ENCODE data around the gene FEN1. TPM values are rescaled to one million over a fixed set of nuclear protein-coding genes. Genes with fewer than 3 reads are reported as not detected.

Gene FEN1
- polyA plus RNA-seq, 2 of the 4 experiments (the other 2 are of a cell fraction) = 38.4 to 105 TPM

DNA sequence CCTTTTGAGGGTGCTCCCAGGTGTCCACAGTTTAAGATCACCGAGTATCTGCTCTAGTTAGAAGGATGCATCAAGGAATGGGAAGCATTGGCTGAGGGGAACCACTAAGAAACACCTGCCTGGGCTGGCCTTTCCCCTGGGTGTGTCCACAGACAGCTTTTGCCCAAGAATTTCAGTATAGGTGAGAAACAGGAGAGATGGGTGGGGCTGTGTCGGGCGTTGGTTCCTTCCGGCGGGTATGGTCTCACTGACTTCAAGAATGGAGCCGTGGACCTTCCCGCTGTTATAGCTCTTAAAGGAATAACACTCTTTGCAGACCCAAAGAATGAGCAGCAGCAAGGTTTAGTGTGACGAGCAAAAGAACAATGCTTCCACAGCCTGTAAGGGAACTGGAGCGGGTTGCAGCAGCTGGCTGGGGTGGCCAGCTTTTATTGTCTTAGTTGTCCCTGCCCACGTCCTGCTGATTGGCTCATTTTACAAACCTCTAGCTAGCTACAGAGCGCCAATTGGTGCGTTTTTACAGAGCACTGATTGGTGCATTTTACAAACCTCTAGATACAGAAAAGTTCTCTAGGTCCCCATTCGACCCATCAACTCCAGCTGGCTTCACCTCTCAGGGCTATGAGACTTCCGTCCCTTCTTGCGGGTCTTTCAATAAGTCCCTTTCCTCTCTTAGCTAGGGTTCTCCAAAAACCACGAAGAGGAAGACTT lies 21.7 kb downstream of the FEN1 start:
- peak in 1 of 2 experiments; percentile 5; a peak in 2 of 6 replicates for ATAC-seq
- no peak for FAIRE-seq

DNA sequence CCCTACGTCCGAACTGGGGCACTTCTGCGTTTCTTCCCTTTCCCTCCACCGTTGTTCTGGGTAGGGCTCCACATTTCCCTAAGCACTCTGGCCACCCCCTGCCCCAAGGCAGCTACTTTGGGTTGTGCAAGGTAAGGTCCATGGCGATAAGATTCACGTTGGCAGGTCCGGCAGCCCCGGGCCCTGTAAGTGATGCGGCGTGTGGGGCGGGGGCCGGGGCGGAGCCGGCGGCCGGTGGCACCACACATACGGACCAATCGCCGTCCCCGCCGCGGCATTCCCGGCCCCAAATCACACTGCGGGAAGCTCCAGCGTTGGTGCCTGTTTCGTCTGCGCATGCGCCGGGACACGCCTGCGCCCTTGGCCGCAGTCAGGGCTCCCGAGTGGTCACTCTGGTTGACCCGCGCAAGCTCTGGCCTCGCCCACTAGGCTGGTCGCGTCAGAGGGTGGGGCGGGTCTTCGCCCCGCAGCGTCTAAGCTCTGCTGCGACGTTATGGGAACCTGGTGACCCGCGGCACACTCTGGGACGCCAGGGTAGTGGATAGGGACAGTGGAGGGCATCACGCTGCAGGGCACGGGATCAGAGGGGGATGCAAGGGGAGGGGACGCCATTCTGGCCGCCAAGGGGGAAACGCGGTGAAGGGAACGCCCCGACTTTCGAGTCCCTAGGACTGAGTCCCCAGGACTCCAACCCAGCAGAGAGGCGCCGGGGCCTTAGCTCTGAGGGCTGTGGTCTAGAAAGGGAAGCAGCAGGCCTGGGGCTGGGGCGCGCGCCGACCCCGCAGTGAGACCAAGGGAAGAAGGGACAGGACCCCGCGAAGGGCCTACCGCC lies 22.5 kb downstream of the FEN1 start:
- H3K27ac ChIP-seq = peak overlapping the region; percentile 98 to 99
- peak; percentile 77 to 87 for ATAC-seq
- TF ChIP-seq NR3C1 (IDR thresholded peaks at IDR 0.05) = no peak
- TF ChIP-seq, protein P1, sequence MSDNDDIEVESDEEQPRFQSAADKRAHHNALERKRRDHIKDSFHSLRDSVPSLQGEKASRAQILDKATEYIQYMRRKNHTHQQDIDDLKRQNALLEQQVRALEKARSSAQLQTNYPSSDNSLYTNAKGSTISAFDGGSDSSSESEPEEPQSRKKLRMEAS (IDR thresholded peaks at IDR 0.05) = peak; percentile 70; the same call in 1 of the 2 replicates
- TF ChIP-seq RNF2 (IDR thresholded peaks at IDR 0.05; ENCODE audit: borderline replicate concordance, low read depth) = no peak
- TF ChIP-seq CHD4 (IDR thresholded peaks at IDR 0.05; ENCODE audit: borderline replicate concordance) = no peak
- no peak for TF ChIP-seq ZC3H11A (IDR thresholded peaks at IDR 0.05)
- no peak for TF ChIP-seq RFX5 (IDR thresholded peaks at IDR 0.05)
- TF ChIP-seq, protein P2, sequence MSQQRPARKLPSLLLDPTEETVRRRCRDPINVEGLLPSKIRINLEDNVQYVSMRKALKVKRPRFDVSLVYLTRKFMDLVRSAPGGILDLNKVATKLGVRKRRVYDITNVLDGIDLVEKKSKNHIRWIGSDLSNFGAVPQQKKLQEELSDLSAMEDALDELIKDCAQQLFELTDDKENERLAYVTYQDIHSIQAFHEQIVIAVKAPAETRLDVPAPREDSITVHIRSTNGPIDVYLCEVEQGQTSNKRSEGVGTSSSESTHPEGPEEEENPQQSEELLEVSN (IDR thresholded peaks at IDR 0.05; ENCODE audit: borderline replicate concordance, low read depth) = no peak
- TF ChIP-seq, protein P3, sequence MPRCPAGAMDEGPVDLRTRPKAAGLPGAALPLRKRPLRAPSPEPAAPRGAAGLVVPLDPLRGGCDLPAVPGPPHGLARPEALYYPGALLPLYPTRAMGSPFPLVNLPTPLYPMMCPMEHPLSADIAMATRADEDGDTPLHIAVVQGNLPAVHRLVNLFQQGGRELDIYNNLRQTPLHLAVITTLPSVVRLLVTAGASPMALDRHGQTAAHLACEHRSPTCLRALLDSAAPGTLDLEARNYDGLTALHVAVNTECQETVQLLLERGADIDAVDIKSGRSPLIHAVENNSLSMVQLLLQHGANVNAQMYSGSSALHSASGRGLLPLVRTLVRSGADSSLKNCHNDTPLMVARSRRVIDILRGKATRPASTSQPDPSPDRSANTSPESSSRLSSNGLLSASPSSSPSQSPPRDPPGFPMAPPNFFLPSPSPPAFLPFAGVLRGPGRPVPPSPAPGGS (IDR thresholded peaks at IDR 0.05) = peak; percentile 16; the same call in 1 of the 3 replicates
- TF ChIP-seq ZSCAN20 (CRISPR knock-in tag; IDR thresholded peaks at IDR 0.05) = no peak
- peak; percentile 79; the same call in 1 of the 2 replicates for TF ChIP-seq TFCP2L1 (CRISPR knock-in tag; IDR thresholded peaks at IDR 0.05)
- TF ChIP-seq HOXB13 (CRISPR knock-in tag; IDR thresholded peaks at IDR 0.05; ENCODE audit: low read depth) = no peak
- TF ChIP-seq MAZ (IDR thresholded peaks at IDR 0.05; ENCODE audit: borderline replicate concordance, low read depth, low read length) = 0 out of 2 replicates have a peak, but pooled peaks have one; percentile 47
- TF ChIP-seq, protein P4, sequence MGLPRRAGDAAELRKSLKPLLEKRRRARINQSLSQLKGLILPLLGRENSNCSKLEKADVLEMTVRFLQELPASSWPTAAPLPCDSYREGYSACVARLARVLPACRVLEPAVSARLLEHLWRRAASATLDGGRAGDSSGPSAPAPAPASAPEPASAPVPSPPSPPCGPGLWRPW (IDR thresholded peaks at IDR 0.05) = no peak
- no peak for TF ChIP-seq HDAC2 (IDR thresholded peaks at IDR 0.05)
- TF ChIP-seq HOXA7 (CRISPR knock-in tag; IDR thresholded peaks at IDR 0.05) = peak; percentile 85; the same call in 1 of the 2 replicates
- no peak for TF ChIP-seq CBX8 (IDR thresholded peaks at IDR 0.05)
- peak in 1 of 2 experiments; percentile 18; a peak in 1 of 4 replicates for TF ChIP-seq CEBPB (IDR thresholded peaks at IDR 0.05)
- no peak for TF ChIP-seq RAD21 (conservative IDR thresholded peaks at IDR 0.05 in 1 of 2, IDR thresholded peaks at IDR 0.05 in 1 of 2)
- TF ChIP-seq, protein P5, sequence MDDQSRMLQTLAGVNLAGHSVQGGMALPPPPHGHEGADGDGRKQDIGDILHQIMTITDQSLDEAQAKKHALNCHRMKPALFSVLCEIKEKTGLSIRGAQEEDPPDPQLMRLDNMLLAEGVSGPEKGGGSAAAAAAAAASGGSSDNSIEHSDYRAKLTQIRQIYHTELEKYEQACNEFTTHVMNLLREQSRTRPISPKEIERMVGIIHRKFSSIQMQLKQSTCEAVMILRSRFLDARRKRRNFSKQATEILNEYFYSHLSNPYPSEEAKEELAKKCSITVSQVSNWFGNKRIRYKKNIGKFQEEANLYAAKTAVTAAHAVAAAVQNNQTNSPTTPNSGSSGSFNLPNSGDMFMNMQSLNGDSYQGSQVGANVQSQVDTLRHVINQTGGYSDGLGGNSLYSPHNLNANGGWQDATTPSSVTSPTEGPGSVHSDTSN (IDR thresholded peaks at IDR 0.05) = peak; percentile 67
- TF ChIP-seq JUN (IDR thresholded peaks at IDR 0.05) = peak; percentile 71 to 91; a peak in 3 of 5 replicates
- no peak for TF ChIP-seq ZFP36 (IDR thresholded peaks at IDR 0.05; ENCODE audit: borderline replicate concordance, partially characterized antibody)
- TF ChIP-seq POLR2A (IDR thresholded peaks at IDR 0.05; ENCODE audit: low read length) = peak; percentile 93
- TF ChIP-seq POLR2AphosphoS2 (conservative IDR thresholded peaks at IDR 0.05; ENCODE audit: low read length) = 0 out of 2 replicates have a peak, but pooled peaks have one; percentile 63
- peak; percentile 44; the same call in 1 of the 2 replicates for TF ChIP-seq GATA3 (IDR thresholded peaks at IDR 0.05; ENCODE audit: borderline replicate concordance)
- peak; percentile 96 to 99 for DNase-seq (ENCODE audit: low read depth in 1 of 2, low spot score in 1 of 2)
- CTCF ChIA-PET = interaction anchor here (0.6 to 10.5 kb wide), 23 partner anchors 8 to 774 kb away, joined by 3 to 145 read pairs (median 5); partner anchors contain the start of genes FADS2, FEN1 and TMEM258
- H3K4me1 ChIP-seq = peaks cover 29% of the 10 kb centered on the region
- FAIRE-seq = no peak
- POLR2A ChIA-PET = interaction anchor here (0.6 to 6.0 kb wide), 16 partner anchors 8 to 1026 kb away, joined by 3 to 71 read pairs (median 6); partner anchors contain the start of genes C11orf98, CSKMT, FADS2 and FEN1
- no peaks in the 10 kb centered on the region for H3K9me3 ChIP-seq
- peak overlapping the region; percentile 83 for H3K4me3 ChIP-seq
- peak overlapping the region; percentile 89 for H3K4me2 ChIP-seq
- WGBS (ENCODE audit: missing lambda C conversion rate) = 3% methylated on average over 33 of the region's 66 CpGs

More for the DNA sequence above, 21.7 kb downstream of the FEN1 start:
- 69% methylated on average over 16 of the region's 16 CpGs for WGBS (ENCODE audit: missing lambda C conversion rate)
- H3K9me3 ChIP-seq = no peaks in the 10 kb centered on the region
- DNase-seq (ENCODE audit: low read depth in 1 of 2, low spot score in 1 of 2) = peak in 1 of 2 experiments; percentile 82
- peak overlapping the region; percentile 96 to 98 for H3K27ac ChIP-seq
- CTCF ChIA-PET = interaction anchor here (0.6 to 10.5 kb wide), 19 partner anchors 9 to 774 kb away, joined by 3 to 145 read pairs (median 6); partner anchors contain the start of genes FADS2, FEN1 and TMEM258
- H3K4me2 ChIP-seq = peak overlapping the region; percentile 89
- POLR2A ChIA-PET = interaction anchor here (0.6 to 6.0 kb wide), 16 partner anchors 8 to 1027 kb away, joined by 3 to 71 read pairs (median 6); partner anchors contain the start of genes C11orf98, CSKMT, FADS2 and FEN1
- no peak for TF ChIP-seq CBX2 (IDR thresholded peaks at IDR 0.05; ENCODE audit: borderline replicate concordance, low read depth)
- TF ChIP-seq POLR2A (IDR thresholded peaks at IDR 0.05; ENCODE audit: low read length) = peak; percentile 12; the same call in 1 of the 2 replicates
- H3K4me1 ChIP-seq = peaks cover 21% of the 10 kb centered on the region; the same call in 2 of the 3 replicates
- peak overlapping the region; percentile 52 for H3K4me3 ChIP-seq

All from A549 (cell line).